RWPE1 (cell line): ENCODE data around the gene PDLIM3.

Experiments
- CTCF ChIA-PET: fragments of 350-600 bp; sonication (Branson Sonifier 250); formaldehyde crosslinking; extraction: SDS; loops from one replicate; lab custom pipeline; 2021; lab: Yijun Ruan, JAX
- POLR2A ChIA-PET: fragments of 400-600 bp; formaldehyde crosslinking; extraction: SDS; loops from one replicate; lab custom pipeline; 2020; ENCODE audit warnings: antibody characterized with exemption; ENCODE audit not compliant: low non-redundant PET; lab: Yijun Ruan, JAX
- DNase-seq: peaks from one replicate; pipeline ENCODE4 v3.0.0; 2012; ENCODE audit warnings: low spot score
- H3K27ac ChIP-seq: fragments of 450-650 bp; 2 replicates; pipeline ENCODE4 v1.5.1; 2017
- CTCF ChIP-seq: fragments of 450-650 bp; conservative IDR thresholded peaks from 2 replicates; pipeline ENCODE4 v1.5.1; 2017; ENCODE audit warnings: low read depth, mild to moderate bottlenecking

The PDLIM3 gene

GRCh38 chr4:185481401-185481800, 53.9 kb downstream of the PDLIM3 start:
- CTCF ChIA-PET = interaction anchor here (0.5 to 0.7 kb wide), 3 partner anchors 11 to 540 kb away, joined by 3 to 5 read pairs (median 3); no protein-coding TSS in a partner anchor
- no peak overlapping the region for H3K27ac ChIP-seq
- no peak for DNase-seq
- no peak for TF ChIP-seq CTCF
- POLR2A ChIA-PET = no interaction called here

- no peak for TF ChIP-seq CTCF
- no peak overlapping the region for H3K27ac ChIP-seq
- CTCF ChIA-PET = interaction anchor here (0.7 to 1.3 kb wide), 2 partner anchors 33 to 118 kb away, joined by 4 to 6 read pairs; no protein-coding TSS in a partner anchor
- POLR2A ChIA-PET = no interaction called here
- no peak for DNase-seq
Observed at GRCh38 chr4:185480016-185480732, 55.1 kb downstream of the PDLIM3 start.

GRCh38 chr4:185479507-185479971, 55.8 kb downstream of the PDLIM3 start:
- H3K27ac ChIP-seq = no peak overlapping the region
- no peak for TF ChIP-seq CTCF
- ChIA-PET POLR2A (no interaction called here), CTCF (interaction anchor here (0.7 to 1.3 kb wide), 2 partner anchors 32 to 118 kb away, joined by 4 to 6 read pairs; no protein-coding TSS in a partner anchor)
- DNase-seq = no peak

- TF ChIP-seq CTCF = no peak
- DNase-seq = no peak
- H3K27ac ChIP-seq = no peak overlapping the region
- CTCF ChIA-PET = interaction anchor here (3.8 kb wide), 1 partner anchor 124 kb away, joined by 29 read pairs; no protein-coding TSS in a partner anchor
- POLR2A ChIA-PET = no interaction called here
Observed at GRCh38 chr4:185473247-185473646, 62.1 kb downstream of the PDLIM3 start.

GRCh38 chr4:185472103-185472542, 63.2 kb downstream of the PDLIM3 start:
- POLR2A ChIA-PET = interaction anchor here (0.7 kb wide), 1 partner anchor 1589 kb away, joined by 3 read pairs; no protein-coding TSS in a partner anchor
- no peak overlapping the region for H3K27ac ChIP-seq
- DNase-seq = no peak
- no peak for TF ChIP-seq CTCF
- CTCF ChIA-PET = interaction anchor here (1.2 to 3.8 kb wide), 2 partner anchors 122 to 125 kb away, joined by 3 to 29 read pairs; no protein-coding TSS in a partner anchor

- ChIA-PET POLR2A (interaction anchor here (0.7 kb wide), 1 partner anchor 1589 kb away, joined by 3 read pairs; no protein-coding TSS in a partner anchor), CTCF (interaction anchor here (1.2 to 3.8 kb wide), 2 partner anchors 123 to 126 kb away, joined by 3 to 29 read pairs; no protein-coding TSS in a partner anchor)
- DNase-seq = peak; percentile 97
- no peak within 1 kb of the TSS for H3K27ac ChIP-seq
- peak; percentile 69 for TF ChIP-seq CTCF
Observed at GRCh38 chr4:185471235-185472102, 63.8 kb downstream of the PDLIM3 start, which contains the start of gene CCDC110. Gene CCDC110, minus strand, starts transcription at chr4:185471733. Its CDS starts 50 bp downstream, at chr4:185471683.
